NOMO-1 (cell line): ENCODE data around the gene SLC26A11.
A peak's percentile ranks its signal among the peaks of the same experiment; 100 is the strongest.

Source experiments
- DNase-seq, 2 experiments: peaks; one replicate each; lab custom pipeline; 2025; ENCODE audit not compliant: unreplicated experiment in 2 of 2; lab: John Stamatoyannopoulos, UW

The SLC26A11 gene

DNA sequence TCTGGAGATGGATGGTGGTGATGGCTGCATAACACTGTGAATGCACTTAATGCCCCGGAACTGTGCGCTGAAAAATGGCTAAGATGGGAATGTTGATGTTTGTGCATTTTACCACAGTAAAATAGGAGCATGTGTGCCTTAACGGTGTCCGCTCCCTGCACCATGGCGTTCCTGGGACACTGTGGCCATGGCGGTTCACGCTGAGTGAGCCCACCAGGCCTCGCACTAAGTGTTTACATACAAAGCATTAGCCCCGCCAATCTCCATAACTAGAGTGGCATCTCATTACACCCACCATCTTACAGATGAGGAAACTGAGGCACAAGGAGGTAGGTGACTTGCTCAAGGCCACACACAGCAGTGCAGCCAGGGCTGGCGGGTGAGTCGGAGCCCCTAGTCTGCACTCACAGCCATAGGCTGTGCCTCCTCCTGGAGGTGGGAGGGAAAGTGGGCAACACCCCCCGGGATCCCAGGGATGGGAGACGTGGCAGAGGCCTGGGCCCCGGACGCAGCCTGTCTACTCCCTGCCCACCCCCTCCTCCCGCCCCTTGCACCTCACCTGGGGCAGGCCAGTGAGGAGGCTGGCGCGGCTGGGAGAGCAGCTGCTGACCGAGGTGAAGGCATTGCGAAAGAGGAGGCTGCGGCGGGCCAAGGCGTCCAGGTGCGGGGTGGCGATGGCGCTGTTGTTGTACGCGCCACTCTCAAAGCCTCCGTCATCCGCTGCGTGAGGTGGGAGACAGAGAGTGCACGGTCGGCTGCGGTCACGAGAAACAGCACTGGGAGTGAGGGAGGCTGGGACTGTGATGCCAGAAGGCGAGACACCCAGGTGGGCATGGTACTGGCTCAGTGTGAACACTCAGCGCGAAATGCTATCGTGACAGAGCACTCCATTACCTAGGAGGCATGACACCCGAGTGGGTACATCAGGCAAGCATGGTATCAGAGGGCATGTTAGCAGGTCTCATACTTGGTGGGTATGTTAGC, 3.5 kb upstream of the SLC26A11 start:
- DNase-seq: no peak

DNA sequence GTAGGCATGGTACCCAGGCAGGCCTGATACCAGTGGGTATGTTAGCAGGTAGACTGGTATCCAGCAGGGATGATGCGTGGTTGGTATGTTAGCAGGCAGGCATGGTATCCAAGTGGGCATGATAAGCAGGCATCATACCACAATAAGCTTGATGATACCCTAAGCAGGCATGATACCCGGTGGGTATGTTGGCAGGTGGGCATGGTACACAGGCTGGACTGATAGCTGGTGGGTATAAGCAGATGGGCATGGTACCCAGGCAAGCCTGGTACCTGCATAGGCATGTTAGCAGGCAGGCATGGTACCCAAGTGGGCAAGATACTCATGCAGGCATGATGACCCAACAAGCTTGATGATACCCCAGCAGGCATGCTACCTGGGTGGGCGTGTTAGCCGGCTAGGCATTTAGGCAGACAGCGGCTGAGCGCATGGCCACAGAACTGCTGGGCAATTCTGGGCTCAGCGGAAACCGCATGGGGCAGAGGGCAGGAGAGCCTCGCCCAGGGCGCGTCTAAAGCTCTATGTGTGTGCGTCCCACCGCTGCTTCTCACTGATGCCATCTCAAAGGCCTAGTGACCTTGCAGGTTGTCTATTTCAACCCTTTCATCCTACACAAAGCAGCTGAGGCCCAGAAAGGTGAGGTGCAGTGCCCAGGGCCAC, 2.4 kb upstream of the SLC26A11 start:
- DNase-seq: no peak

DNA sequence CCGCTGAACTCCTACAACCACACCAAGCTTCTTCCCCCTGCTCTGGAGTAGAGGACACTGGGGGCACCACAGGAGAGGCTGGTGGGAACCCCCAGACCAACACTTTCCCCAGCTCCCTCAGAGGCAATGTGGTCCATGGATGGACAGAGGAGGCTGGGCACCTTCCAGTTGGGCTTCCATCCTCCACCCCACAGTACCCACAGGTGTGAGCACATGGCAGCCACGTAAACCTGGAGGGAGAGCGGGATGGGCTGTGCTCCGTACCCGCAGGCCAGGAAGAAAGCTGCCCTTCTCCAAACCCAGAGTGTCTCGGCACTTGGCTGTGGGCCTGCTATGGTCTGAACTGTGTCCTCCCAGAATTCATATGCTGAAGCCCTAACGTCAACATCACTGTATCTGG, 1.8 kb upstream of the SLC26A11 start:
- no peak for DNase-seq

DNA sequence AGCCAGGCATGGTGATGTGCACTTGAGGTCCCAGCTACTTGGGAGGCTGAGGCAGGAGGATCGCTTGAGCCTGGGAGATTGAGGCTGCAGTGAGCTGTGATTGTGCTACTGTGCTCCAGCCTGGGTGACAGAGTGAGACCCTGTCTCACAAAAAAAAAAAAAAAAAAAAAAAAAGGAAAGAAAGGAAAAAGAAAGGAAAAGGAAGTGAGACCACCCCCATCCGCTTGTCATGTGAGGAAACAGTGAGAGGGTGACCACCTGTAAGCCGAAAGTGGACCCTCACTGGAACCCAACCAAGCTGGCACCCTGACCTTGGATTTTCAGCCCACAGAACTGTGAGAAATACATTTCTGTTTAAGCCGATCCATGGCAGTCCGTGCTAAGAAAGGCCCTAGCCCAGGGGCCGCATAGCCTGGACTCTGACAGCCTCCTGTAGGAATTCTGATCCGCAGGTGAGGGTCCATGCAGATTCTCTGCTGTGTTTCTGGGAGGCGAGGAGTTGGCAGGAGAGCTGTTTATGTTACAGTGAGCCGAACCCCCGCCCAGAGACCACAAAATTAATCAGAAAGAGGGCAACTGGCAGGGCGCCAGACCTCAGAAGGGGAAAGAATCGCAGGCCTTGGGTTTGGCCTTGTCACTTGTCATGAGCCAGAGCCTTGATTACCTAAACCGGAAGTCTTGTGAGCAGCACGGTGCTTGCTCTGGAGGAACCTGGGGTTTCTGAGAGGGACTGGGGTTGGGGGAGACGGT, 1.0 kb upstream of the SLC26A11 start:
- DNase-seq: peak; percentile 93 to 95

DNA sequence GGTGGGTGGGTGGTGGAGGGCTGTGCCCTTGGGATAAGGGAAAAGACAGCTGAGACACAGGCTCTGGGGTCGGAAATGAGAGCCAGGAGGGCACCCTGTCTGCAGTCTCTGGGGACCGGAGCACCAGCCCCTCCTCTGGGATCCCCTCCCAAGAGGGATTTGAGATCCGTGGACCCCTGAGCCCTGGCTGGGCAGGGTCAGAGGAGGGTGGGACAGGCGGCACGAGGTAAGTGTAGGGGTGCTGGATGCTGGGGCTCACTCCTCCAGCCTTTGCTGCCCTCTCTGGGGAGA, 519 bp upstream of the SLC26A11 start:
- no peak for DNase-seq

DNA sequence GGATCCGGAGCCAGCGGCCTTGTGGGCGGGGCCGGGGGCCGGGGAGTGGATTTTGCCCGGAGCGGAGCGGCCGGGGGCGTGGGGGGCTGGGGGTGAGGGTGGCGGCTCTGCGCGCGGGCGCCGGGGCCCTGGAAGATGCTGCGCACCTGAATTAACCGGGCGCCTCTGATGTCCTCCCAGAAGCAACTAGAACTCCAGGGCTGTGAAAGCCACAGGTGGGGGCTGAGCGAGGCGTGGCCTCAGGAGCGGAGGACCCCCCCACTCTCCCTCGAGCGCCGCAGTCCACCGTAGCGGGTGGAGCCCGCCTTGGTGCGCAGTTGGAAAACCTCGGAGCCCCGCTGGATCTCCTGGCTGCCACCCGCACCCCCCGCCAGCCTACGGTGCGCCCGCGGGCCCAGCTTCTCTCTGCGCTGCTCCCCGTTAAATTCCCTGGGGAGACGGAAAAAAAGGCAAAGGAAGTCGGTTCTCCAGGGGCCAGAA, 549 bp downstream of the SLC26A11 start:
- DNase-seq: no peak

DNA sequence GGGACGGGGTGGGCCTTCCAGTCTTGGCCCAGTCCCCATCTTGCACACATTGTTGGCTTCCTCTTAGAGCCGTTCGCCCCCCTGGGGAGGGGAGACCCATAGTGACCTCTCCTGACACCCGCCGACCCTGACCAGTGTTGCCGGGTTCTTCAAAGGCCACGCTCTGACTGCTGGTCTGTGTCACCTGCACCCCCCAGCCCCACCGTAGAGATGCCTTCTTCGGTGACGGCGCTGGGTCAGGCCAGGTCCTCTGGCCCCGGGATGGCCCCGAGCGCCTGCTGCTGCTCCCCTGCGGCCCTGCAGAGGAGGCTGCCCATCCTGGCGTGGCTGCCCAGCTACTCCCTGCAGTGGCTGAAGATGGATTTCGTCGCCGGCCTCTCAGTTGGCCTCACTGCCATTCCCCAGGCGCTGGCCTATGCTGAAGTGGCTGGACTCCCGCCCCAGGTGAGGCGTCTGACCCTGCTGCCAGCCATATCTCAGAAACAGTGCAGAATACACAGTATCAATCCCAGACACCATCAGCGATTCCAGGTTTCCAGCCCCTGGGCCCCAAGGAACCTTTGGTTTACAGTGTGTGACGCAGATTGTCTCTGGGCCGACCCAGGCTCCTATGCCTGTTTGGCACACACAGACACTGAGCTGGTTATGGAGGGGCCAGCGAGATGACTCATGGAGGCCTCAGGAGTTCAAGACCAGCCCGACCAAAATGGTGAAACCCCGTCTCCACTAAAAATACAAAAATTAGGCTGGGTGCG, 1.3 kb downstream of the SLC26A11 start:
- no peak for DNase-seq

DNA sequence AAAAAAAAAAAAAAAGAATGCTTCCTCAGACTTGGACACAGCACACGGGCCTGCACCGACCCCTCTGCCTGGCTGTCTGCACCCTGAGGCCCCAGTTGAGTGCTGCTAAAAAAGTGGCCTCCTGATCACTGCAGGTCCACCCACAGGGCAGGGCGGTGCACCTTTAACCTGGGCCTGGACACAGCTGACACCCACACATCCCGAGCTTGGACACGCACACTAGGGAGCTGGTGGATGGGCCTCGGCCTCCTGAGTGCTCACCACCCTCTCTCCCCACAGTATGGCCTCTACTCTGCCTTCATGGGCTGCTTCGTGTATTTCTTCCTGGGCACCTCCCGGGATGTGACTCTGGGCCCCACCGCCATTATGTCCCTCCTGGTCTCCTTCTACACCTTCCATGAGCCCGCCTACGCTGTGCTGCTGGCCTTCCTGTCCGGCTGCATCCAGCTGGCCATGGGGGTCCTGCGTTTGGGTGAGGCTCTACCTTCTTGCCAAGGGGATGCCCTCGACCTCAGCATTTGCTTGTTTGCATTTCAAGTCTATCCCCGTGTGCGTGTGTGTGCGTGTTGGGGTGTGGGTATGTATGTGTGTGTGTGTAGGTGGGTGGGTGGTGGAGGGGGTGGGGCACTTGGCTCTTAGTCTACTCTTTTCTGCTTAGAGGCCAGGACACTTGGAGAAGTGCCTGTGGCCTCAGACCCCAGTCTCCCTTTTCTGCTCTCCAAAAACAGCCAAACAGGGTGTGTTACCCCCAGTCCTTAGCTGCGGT, 2.3 kb downstream of the SLC26A11 start:
- DNase-seq: no peak

DNA sequence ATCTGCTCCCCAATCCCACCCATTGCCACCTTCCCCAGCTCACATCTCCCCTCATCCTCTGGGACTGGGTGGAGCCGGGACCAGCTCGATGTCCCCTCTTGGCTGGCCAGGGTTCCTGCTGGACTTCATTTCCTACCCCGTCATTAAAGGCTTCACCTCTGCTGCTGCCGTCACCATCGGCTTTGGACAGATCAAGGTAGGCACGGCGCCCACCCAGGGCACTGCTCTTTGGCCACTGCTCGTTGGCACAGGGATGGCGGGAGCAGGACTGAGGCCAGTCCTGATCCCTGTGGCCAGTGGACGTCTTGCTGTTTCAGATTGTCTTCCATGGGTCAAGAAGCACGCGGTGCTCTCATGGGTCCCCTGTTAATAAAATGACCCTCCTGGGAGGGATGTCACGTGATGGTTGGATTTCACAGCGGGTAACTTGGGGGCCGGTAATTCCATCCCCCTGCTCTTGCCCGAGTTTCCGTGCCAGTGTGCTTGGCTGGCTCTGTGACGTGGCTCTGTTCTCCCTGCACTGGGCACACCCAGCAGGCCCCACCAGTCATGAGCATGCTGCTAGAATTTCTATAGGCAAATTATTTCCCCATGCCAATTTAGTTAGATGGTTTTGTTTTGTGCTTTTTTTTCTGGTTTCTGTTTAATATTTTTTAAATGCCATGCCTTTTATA, 3.1 kb downstream of the SLC26A11 start:
- DNase-seq: no peak

DNA sequence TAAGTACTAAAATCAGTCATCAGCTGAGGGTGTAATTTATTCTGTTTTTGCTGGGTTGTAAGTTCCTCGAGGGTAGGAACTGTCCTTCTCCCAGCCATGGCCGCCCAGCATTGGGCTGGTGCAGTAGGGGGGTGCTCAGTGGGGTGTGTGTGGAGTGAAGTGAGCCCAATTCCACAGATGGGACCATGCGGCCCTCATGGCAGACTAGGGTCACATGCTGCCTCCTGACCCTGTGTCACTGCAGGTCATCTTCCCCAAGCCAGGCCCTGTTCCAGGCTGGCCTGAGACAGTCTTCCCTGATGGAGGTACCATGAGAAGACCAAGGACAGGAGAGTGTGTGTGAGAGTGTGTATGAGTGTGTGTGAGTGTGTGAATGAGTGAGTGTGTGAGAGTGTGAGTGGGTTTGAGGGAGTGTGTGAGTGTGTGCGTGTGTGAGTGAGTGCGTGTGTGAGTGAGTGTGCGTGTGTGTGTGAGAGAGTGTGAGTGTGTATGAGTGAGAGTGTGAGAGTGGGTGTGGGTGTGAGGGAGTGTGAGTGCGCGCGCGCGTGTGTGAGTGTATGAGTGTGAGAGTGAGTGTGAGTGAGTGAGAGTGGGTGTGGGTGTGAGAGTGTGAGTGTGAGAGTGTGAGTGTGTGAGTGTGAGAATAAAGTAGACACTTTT, 3.7 kb downstream of the SLC26A11 start:
- no peak for DNase-seq

DNA sequence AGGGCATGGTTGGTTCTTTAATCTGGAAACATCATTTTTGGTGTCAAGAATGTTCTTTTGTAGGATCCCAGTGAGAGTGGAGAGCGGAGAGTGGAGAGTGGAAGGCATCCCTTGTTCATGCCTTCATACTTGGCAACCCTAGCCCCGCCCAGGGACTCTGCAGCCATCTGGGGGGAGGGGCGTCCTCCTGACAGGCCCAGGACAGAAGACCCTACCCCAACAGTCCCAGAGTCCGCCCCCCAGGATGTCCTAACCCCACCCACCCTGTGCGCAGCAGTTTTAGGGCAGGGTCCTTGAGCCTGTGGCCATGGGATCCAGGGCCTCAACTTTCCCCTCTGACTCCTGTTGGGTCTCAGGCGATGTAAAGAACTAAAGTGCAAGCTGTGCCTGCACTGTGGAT, 4.5 kb downstream of the SLC26A11 start:
- DNase-seq: no peak

DNA sequence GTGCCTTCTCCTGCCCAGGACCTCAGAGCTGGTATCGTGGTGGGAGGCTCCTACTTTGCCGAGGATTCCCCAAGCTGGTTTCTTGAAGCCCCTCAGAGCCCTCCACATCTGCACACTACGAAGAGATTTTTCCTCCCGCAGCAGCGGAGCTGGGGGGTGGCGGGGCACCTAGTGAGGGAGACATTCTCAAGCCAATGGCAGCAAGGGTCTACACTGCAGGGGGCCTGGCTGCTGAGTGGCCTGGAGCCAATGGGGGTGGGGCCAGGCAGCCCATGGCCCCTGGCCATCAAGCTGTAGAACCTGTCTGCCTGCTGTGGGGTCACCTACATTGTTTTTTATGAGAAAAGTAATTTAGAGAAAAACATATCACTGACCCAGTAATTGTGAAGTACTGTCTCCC, 5.0 kb downstream of the SLC26A11 start:
- no peak for DNase-seq

DNA sequence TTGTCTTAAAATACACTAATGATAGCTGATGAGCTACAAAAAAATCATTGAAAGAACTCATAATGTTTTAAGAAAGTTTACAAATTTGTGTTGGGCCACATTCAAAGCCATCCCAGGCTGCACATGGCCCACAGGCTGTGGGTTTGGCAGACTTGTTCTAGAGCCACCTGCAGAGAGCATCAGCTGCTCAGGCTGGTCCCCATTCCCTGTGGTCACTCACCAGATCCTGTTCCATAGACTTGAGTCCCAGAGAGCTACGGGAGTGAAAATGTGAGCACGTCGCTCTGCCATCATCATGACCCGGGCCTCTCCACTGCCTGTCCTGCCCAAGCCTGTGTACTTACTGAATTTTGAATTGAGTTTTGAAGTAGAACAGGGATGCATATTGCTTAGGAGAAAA, 6.9 kb downstream of the SLC26A11 start:
- DNase-seq: no peak

DNA sequence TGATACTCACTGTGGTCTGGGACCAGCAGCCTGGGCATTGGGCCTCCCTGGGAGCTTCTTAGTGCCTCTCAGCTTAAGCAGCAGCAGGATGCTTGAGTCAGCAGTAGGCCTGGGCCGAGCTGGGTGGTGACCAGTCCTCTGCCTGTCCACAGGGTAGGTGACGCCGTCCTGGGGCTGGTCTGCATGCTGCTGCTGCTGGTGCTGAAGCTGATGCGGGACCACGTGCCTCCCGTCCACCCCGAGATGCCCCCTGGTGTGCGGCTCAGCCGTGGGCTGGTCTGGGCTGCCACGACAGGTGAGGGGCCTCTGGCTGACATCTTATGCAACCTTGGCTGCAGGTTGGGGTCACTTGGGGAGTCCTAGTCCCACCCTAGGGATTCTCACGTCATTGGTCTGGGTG, 7.4 kb downstream of the SLC26A11 start:
- DNase-seq: no peak

DNA sequence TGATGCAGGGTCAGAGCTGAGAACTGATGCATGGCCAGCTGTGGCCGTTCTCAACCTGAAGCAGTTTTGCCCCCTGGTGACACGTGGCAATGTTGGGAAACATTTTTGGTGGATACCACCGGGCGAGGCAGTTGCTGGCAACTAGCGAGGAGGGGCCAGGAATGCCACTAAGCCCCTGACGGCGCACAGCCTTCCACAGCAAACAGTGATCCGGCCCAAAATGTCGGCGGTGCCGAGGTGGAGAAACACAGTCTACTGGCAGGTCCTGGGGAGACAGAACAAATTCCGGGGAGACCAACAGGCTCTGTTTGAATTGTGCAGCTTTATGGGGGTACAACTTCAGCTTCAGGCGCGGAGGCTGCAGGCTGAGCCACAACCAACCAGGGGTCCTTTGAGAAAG, 8.2 kb downstream of the SLC26A11 start:
- no peak for DNase-seq

DNA sequence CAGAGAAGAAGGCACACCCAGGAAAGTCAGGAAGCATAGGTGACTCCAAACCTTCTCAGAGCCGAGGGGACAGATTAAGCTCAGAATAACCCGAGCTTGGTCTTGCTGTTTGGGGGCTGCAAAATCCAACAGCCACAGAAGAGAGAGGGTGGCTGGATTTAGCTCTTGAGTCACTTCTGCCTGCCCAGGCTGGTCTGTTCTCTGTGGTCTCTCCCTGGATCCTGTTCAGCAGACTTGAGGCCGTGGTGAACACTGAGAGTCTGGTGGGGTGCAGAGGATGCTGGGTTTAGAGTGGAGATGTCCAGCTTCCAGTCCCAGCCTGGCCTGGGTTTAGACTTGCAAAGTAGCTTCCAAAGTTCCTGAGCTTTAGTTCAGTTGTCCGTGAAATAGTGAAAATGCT, 8.8 kb downstream of the SLC26A11 start:
- no peak for DNase-seq

DNA sequence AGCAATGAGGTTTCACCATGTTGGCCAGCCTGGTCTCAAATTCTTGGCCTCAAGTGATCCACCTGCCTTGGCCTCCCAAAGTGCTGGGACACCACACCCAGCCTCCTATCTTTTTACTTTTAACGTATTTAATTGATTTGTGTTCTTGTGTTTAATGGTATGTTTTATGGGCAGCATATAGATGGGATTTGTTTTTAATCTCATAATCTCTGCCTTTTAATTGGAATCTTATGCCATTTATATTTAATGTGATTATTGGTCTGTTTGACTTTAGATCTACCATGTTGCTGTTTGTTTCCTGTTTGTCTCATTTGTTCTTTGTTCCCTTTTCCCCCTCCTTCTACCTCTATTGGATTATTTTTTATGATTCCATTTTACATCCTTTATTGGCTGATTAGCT, 12.2 kb downstream of the SLC26A11 start:
- DNase-seq: no peak

DNA sequence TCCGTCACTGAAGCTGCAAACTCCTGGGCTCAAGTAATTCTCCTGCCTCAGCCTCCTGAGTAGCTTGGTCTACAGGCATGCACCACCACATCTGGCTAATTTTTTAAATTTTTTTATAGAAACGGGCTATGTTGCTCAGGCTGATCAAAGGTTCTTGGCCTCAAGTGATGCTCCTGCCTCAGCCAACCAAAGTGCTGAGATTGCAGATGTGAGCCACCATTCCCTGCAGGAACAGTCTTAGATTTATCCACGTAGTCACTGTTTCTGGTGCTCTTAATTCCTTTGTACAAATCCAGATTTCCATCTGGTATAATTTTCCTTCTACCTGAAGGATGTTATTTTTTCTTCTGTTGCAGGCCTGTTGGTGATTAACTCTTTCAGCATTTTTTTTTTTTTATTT, 13.0 kb downstream of the SLC26A11 start:
- no peak for DNase-seq

DNA sequence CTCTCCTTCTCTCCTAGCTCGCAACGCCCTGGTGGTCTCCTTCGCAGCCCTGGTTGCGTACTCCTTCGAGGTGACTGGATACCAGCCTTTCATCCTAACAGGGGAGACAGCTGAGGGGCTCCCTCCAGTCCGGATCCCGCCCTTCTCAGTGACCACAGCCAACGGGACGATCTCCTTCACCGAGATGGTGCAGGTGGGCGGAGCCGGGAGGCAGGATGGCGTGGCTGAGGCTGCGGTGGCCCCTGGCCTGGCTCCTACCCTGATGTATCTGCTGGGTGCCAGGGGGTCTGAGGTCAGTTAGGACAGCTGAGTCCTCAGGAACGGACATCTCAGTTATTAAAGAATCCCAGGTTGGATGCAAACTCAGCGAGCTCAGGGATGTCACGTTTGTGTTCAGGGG, 16.7 kb downstream of the SLC26A11 start:
- no peak for DNase-seq
